KMS-11 (cell line): ENCODE results near the gene PCNT.

ENCODE experiments used
- H2AFZ ChIP-seq: fragments of 200-600 bp; sonication (generic); 2 replicates; pipeline ENCODE4 v1.6.1; 2016; ENCODE audit warnings: antibody characterized with exemption, mixed run types, low read depth
- H3K27ac ChIP-seq: fragments of 200-600 bp; sonication (generic); 2 replicates; pipeline ENCODE4 v1.6.1; 2016; ENCODE audit warnings: mild to moderate bottlenecking, mixed run types
- H3K27me3 ChIP-seq: fragments of 200-600 bp; sonication (generic); 2 replicates; pipeline ENCODE4 v1.6.1; 2017; ENCODE audit warnings: mild to moderate bottlenecking, low read depth, mixed run types, moderate library complexity; ENCODE audit not compliant: insufficient read depth
- H3K36me3 ChIP-seq: fragments of 200-600 bp; sonication (generic); 2 replicates; pipeline ENCODE4 v1.6.1; 2017; ENCODE audit warnings: mild to moderate bottlenecking, mixed run types; ENCODE audit not compliant: insufficient read depth
- H3K4me1 ChIP-seq: fragments of 200-600 bp; sonication (generic); 2 replicates; pipeline ENCODE4 v1.6.1; 2016; ENCODE audit warnings: mild to moderate bottlenecking, low read depth, mixed run types; ENCODE audit not compliant: poor library complexity, severe bottlenecking
- H3K4me2 ChIP-seq: fragments of 200-600 bp; sonication (generic); 2 replicates; pipeline ENCODE4 v1.7.0; 2016; ENCODE audit warnings: mild to moderate bottlenecking, mixed run types
- H3K4me3 ChIP-seq: fragments of 200-600 bp; sonication (generic); IDR thresholded peaks from 2 replicates; pipeline ENCODE4 v1.6.1; 2017; ENCODE audit warnings: low read depth, low read length, mixed read lengths; ENCODE audit not compliant: insufficient read depth
- H3K79me2 ChIP-seq: fragments of 200-600 bp; sonication (generic); 2 replicates; pipeline ENCODE4 v1.6.1; 2016; ENCODE audit warnings: low read depth, mixed run types; ENCODE audit not compliant: insufficient read depth
- H3K9ac ChIP-seq: fragments of 200-600 bp; sonication (generic); 2 replicates; pipeline ENCODE4 v1.6.1; 2016; ENCODE audit warnings: mild to moderate bottlenecking, mixed run types
- H4K20me1 ChIP-seq: fragments of 200-600 bp; sonication (generic); 2 replicates; pipeline ENCODE4 v1.6.1; 2016; ENCODE audit warnings: mild to moderate bottlenecking, mixed run types; ENCODE audit not compliant: insufficient read depth
- CTCF ChIP-seq: fragments of 200-600 bp; sonication (generic); conservative IDR thresholded peaks from 2 replicates; pipeline ENCODE4 v1.6.1; 2017; ENCODE audit warnings: low read depth, mild to moderate bottlenecking, antibody characterized with exemption, low read length, moderate library complexity, mixed read lengths

The PCNT gene

GRCh38 chr21:46344219-46344915 lies 20.4 kb downstream of the PCNT start:
- Histone ChIP-seq H3K9ac (no peak overlapping the region), H3K4me1 (no peaks in the 10 kb centered on the region), H3K36me3 (peaks cover 4% of the 10 kb centered on the region; the same call in 1 of the 2 replicates), H3K27me3 (no peaks in the 10 kb centered on the region), H3K4me3 (no peak overlapping the region), H2AFZ (no peak overlapping the region), H4K20me1 (no peaks in the 10 kb centered on the region), H3K79me2 (peaks cover 20% of the 10 kb centered on the region; the same call in 1 of the 2 replicates), H3K4me2 (no peak overlapping the region), H3K27ac (no peak overlapping the region)
- no peak for TF ChIP-seq CTCF

GRCh38 chr21:46345861-46346260 lies 21.9 kb downstream of the PCNT start:
- no peak overlapping the region for H3K4me3 ChIP-seq
- no peak overlapping the region for H3K4me2 ChIP-seq
- no peak overlapping the region for H2AFZ ChIP-seq
- no peaks in the 10 kb centered on the region for H3K4me1 ChIP-seq
- no peak for TF ChIP-seq CTCF
- peaks cover 20% of the 10 kb centered on the region; the same call in 1 of the 2 replicates for H3K79me2 ChIP-seq
- H4K20me1 ChIP-seq = no peaks in the 10 kb centered on the region
- H3K36me3 ChIP-seq = peaks cover 7% of the 10 kb centered on the region; the same call in 1 of the 2 replicates
- no peak overlapping the region for H3K27ac ChIP-seq
- no peak overlapping the region for H3K9ac ChIP-seq
- H3K27me3 ChIP-seq = no peaks in the 10 kb centered on the region

- no peaks in the 10 kb centered on the region for H3K27me3 ChIP-seq
- H3K4me1 ChIP-seq = no peaks in the 10 kb centered on the region
- peaks cover 20% of the 10 kb centered on the region; the same call in 1 of the 2 replicates for H3K79me2 ChIP-seq
- H3K9ac ChIP-seq = no peak overlapping the region
- H2AFZ ChIP-seq = no peak overlapping the region
- no peak overlapping the region for H3K4me3 ChIP-seq
- H3K27ac ChIP-seq = no peak overlapping the region
- H3K4me2 ChIP-seq = no peak overlapping the region
- no peaks in the 10 kb centered on the region for H4K20me1 ChIP-seq
- H3K36me3 ChIP-seq = peaks cover 7% of the 10 kb centered on the region; the same call in 1 of the 2 replicates
- no peak for TF ChIP-seq CTCF
Measured at GRCh38 chr21:46346296-46347202, 22.6 kb downstream of the PCNT start.

- Histone ChIP-seq H2AFZ (no peak overlapping the region), H3K4me1 (no peaks in the 10 kb centered on the region), H4K20me1 (no peaks in the 10 kb centered on the region), H3K4me2 (no peak overlapping the region), H3K27ac (no peak overlapping the region), H3K79me2 (peaks cover 13% of the 10 kb centered on the region; the same call in 1 of the 2 replicates), H3K9ac (no peak overlapping the region), H3K27me3 (no peaks in the 10 kb centered on the region), H3K4me3 (no peak overlapping the region), H3K36me3 (peaks cover 7% of the 10 kb centered on the region; the same call in 1 of the 2 replicates)
- TF ChIP-seq CTCF = no peak
Measured at GRCh38 chr21:46347203-46347550, 23.2 kb downstream of the PCNT start.
